GM12872 (cell line): ENCODE results near the gene HOXA11.

Experiments used
- CTCF ChIP-seq: IDR thresholded peaks from 3 replicates; pipeline ENCODE4 v1.5.1; 2011; ENCODE audit warnings: low read depth, mild to moderate bottlenecking, low read length, moderate library complexity; ENCODE audit not compliant: insufficient read depth

HOXA11 gene

DNA sequence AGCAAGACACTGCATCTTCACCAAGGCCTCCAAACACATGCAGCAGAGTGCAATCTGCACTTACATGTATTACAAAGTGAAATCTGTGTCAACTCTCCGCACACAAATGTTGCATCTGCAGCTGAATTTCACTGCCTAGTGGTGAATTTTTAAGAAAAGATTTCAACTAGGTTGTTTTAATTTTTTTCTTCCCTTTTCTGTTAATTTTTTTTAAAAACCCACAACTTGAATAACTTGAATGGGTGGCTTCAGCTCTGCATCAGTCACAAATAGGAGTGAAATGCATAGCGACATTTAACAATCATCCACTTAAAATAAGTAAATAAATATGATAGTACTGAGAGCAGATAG is 8.9 kb upstream of the HOXA11 start:
- no peak for TF ChIP-seq CTCF

DNA sequence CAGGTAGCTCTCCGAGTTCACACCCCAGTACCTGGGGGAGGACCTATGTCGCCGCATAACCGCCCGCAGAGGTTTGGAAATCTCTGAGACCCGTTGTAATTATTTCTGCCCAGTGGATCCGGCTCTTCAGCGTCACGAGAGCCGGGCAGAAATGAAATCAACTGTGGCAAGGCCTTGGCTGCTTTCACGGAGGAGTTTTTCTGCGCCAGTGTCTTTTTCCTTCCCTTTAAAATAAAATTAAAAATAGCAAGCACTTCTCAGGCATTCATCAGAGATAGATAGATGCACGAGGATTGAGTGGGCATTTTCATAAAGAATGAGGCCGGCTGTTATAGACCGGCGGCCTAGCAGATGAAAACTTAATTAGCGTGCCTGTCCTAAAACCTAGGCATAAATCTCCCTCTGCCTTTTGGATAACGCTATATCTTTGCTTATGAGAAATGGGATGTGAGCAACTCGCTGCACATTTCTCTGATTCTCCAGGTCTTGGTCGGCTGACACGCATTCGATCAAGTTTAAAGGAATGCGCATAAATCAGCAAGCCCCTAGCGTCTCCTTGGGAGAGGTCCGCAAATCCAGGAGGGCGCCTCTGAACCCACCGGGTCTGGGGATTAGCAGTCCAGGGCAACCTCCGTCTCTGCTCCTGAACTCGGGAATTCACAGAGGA is 8.4 kb upstream of the HOXA11 start:
- TF ChIP-seq CTCF: no peak

DNA sequence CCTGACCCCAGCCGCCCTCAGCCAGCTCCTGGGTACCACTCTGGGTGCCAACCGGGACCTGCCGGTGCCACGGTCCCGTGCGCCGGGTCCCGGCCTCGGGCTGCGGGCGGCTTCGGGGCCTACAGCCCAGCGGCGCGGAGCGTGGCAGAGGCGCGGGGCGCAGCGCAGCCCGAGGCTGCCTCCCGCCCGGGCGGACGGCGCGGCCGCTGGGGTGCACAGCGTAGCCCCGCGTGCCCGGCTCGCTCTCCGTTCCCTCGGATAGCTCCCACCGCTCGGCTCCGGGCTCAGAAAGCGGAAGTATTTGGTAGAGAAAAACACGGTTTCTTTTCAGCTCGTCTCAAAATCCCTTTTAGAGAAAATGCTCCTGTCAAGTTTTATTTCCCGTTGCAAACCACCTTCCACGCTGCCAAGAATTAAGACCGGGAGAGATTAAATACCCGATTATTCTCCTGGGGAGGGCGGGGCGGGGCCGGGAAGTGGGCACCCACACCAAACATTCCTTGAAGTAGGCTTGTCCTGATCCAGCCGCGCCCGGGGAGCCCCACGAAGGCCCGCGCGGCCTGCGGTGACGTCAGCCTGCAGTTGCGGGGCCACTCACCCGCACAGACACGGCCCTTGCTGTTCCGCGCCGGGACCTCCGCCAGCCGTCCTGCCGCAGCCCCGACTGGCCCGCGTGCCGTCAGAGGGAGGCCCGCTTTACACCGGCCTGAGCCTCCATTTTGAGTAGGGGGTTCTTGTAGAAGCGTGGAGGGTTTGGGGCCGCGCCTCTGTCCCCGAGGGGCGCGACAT is 7.7 kb upstream of the HOXA11 start:
- no peak for TF ChIP-seq CTCF

DNA sequence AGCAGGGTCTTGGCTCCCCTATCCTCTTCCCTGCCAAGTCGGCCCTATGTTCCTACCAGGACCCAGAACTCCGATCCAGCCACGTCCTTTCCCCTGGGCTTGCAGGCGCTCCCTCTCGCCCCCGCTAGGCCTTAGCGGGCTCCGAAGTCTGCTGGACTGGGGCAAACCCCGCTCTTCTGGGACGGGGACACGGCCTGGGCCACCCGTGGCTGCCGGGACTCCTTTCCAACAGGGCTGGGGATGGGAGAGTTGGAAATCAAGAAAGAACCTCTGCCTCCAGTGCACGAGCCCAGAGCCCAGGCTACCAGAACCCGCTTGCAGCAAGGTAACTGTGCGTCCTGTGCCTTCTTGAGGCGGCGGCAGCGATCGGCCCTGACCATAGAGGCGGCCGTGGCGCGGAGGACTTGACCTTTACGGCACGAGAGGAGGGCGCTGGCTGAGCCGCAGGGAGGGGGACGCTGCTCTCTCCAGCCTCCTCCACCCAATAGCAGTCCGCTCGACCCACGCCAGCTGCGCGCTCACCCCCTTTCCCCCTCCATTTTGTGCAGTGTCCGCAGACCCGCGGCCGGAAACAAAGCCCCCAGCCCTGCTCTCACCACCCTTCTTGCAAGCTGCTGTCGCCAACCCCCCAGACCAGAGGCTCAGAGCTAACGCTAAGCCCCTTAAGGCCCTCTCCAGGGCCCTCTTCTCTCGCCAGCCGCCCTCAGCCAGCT is 7.0 kb upstream of the HOXA11 start:
- TF ChIP-seq CTCF: no peak

DNA sequence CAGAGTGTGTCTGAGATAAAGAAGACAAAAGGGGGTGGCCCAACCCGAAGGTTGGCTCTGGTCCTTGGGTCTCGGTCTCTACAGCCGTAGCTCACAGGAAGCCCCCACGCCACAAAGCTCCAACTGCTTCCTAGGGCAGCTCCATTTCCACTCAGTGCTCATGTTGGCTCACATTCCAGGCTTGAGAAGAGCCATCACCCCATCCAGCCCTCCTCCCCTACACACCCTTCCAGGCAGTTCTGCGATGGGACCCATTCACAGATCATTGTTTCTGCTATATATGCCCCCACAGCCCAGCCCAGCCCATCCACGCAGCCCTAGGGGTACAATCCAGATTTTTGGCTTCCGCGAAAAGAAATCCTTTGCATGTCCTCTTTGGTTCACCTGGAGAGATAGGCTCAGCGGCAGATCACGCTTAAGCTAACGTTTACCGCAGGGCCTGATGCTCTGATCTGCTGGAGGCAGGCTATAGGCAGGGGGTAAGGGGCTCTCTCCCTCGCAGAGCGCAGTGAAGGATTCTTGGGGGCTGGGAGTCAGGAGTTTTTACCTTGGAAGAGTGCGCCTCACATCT is 6.2 kb upstream of the HOXA11 start:
- TF ChIP-seq CTCF: no peak

- TF ChIP-seq CTCF: no peak
Measured at GRCh38 chr7:27189997-27190748, 5.1 kb upstream of the HOXA11 start.
